Lower leg skin (tissue), 4 donors: Measurements from ENCODE around the gene C5orf63. TPM values are rescaled to one million over a fixed set of nuclear protein-coding genes. Genes with fewer than 3 reads are reported as not detected.

Experiments
- DNase-seq, 2 donors: peaks; one replicate each; pipeline ENCODE4 v3.0.0-alpha.2; 2019; ENCODE audit warnings: low spot score in 2 of 2
- H3K4me3 ChIP-seq: fragments of 200-600 bp; sonication (generic); 2 replicates; pipeline ENCODE4 v1.5.1; 2017; ENCODE audit warnings: mild to moderate bottlenecking, low read depth; ENCODE audit not compliant: poor library complexity, severe bottlenecking
- POLR2A ChIP-seq, 2 donors: fragments of 450-650 bp; IDR thresholded peaks; one replicate each; pipeline ENCODE4 v1.6.1; 2016 to 2017; ENCODE audit warnings: antibody characterized with exemption in 2 of 2, mild to moderate bottlenecking in 1 of 2, moderate library complexity in 1 of 2
- WGBS, 2 donors: methylation state at CpG; one replicate each; pipeline ENCODE4 v1.1.5; 2018; 5-methylcytosine and 5-hydroxymethylcytosine counted together
- intact Hi-C: fragments of 100-400 bp; cut with DNase I; formaldehyde crosslinking; loops from one replicate; pipeline ENCODE4 v1.15.0; 2023; ENCODE audit warnings: low total_unique reads
- total RNA-seq, 4 donors: library from RNA; depleted of rRNA; stranded (reverse); fragments of >200 nt; gene quantifications; one replicate each; pipeline ENCODE4 v1.1.0, GENCODE V29; 2016
- TF ChIP-seq, protein P1 (sequence below), 3 donors: fragments of 450-650 bp; IDR thresholded peaks; one replicate each; pipeline ENCODE4 v1.5.1; 2016; ENCODE audit warnings: antibody characterized with exemption in 3 of 3, mild to moderate bottlenecking in 3 of 3, moderate library complexity in 2 of 3

Gene C5orf63
- total RNA-seq, 4 donors from 2014 or later: 0.91 to 3.3 (median 1.7) TPM

DNA sequence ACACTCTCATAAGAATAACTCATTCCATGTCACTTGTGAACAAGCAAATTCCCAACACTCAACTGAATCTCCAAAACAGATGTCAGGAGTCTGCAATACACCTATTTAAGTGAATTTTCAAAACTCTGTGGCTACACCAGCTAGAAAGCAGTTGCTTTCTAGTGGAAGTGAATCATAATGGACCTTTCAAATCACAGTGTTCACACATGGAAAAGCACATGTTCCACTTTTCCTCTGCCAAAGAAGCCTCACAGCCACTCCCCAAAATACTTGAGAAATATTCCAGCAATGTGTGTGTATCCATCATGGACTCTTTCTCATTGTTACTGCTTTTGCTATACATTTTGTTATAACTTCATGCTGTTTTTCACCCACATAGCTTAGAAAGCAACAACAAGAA, 60.4 kb downstream of the C5orf63 start:
- intact Hi-C loops: no loop called here
- TF ChIP-seq, protein P1, sequence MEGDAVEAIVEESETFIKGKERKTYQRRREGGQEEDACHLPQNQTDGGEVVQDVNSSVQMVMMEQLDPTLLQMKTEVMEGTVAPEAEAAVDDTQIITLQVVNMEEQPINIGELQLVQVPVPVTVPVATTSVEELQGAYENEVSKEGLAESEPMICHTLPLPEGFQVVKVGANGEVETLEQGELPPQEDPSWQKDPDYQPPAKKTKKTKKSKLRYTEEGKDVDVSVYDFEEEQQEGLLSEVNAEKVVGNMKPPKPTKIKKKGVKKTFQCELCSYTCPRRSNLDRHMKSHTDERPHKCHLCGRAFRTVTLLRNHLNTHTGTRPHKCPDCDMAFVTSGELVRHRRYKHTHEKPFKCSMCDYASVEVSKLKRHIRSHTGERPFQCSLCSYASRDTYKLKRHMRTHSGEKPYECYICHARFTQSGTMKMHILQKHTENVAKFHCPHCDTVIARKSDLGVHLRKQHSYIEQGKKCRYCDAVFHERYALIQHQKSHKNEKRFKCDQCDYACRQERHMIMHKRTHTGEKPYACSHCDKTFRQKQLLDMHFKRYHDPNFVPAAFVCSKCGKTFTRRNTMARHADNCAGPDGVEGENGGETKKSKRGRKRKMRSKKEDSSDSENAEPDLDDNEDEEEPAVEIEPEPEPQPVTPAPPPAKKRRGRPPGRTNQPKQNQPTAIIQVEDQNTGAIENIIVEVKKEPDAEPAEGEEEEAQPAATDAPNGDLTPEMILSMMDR (IDR thresholded peaks at IDR 0.05): no peak
- TF ChIP-seq POLR2A (IDR thresholded peaks at IDR 0.05): no peak
- H3K4me3 ChIP-seq: no peak overlapping the region
- DNase-seq: no peak

DNA sequence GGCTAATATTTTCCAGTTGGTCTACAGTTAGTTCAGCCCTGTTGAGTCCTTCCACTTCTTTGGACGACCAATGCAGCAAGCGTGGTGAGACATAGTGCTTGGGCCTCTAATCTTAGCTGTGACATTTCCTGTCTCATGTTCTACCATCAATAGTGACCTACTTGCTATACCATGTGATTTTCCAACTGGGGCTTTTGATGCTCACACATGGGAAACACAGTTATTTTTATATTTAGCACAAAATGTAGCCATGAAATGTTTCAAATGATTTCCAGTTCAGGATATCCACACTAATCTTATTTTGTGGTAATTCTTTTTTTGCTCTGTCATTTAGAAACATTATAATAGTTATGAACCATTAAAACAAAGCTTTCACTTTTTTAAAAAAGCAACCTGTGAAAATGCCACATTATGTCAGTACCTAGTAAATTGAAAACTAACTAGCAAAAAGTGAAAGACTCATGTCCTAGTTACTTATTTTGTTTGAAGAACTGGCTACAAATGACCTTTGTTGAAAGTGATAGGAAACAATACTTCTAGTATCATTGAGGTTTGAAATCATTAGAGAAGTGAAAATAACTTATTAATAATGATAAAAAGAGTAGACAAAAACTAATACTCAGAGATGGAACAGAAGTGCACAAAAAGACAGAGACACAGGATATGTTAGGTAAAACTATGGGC, 61.2 kb downstream of the C5orf63 start:
- 79 to 91% methylated on average over 2 of the region's 2 CpGs for whole genome bisulfite sequencing, 2 donors
- no peak overlapping the region for H3K4me3 ChIP-seq
- intact Hi-C loops: no loop called here
- TF ChIP-seq POLR2A (IDR thresholded peaks at IDR 0.05): no peak
- TF ChIP-seq, protein P1 (IDR thresholded peaks at IDR 0.05): no peak
- no peak for DNase-seq

DNA sequence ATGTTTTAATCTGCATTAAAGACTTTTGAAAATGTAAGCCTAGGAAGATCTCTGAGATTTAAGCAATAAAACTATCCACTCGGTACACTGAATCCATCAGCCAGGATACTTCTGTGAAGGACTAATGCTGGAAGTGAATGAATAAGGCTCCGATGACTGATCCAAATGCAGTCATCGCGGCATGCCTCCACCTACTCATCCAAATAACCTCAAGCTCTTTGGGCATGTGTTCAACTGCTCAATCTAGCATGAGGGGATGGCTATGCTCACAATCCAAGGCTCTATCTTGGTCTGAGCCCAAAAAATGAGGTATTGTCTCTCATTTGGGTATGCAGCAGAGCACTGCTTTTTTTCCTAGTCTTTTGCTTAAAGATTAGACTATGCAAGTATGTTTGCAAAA, 62.1 kb downstream of the C5orf63 start:
- DNase-seq: no peak
- intact Hi-C loops: no loop called here
- H3K4me3 ChIP-seq: no peak overlapping the region
- TF ChIP-seq, protein P1 (IDR thresholded peaks at IDR 0.05): no peak
- no peak for TF ChIP-seq POLR2A (IDR thresholded peaks at IDR 0.05)
- 24 to 43% methylated on average over 4 of the region's 4 CpGs for WGBS, 2 donors

DNA sequence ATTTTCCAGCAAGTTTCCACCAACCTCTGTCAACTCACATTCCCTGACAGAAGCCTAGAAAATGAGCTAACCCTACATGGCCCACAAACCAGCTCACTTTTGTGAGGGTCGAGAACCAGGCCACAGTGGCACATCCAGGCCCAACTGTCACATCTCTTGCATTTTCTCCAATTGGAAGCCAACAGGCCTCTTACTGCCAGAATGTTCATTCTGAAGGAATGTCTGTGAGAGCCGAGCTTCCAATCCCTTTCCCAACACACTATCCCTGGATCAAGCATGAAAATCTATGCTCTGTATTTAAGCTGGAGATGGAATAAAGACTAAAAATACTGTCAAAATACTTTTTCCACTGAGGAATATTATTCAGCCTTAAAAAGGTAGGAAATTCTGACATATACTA, 62.9 kb downstream of the C5orf63 start:
- H3K4me3 ChIP-seq: no peak overlapping the region
- intact Hi-C loops: no loop called here
- DNase-seq: no peak
- TF ChIP-seq, protein P1 (IDR thresholded peaks at IDR 0.05): no peak
- no peak for TF ChIP-seq POLR2A (IDR thresholded peaks at IDR 0.05)
- 58 to 72% methylated on average over 2 of the region's 2 CpGs for WGBS, 2 donors

DNA sequence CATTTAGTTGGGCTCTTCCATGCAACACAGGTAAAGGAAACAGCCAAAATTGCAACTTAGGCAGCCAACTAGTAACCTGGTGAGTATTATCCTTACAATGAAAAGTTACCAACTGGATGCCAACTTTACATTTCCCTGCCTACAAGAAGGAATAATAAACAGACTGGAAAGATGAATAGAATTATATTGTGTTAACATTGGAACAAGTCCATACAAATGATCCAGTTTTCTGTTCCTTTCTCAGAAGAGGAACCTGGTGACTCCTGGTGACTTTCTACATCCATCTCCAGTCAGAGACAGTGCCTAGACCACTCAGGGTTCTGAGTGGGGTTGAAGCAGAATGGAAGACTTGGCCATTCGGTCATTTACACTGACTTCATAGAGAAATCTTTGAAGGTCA, 63.5 kb downstream of the C5orf63 start:
- no peak for DNase-seq
- intact Hi-C loops: no loop called here
- no peak for TF ChIP-seq POLR2A (IDR thresholded peaks at IDR 0.05)
- TF ChIP-seq, protein P1 (IDR thresholded peaks at IDR 0.05): no peak
- 82 to 95% methylated on average over 1 of the region's 1 CpG for WGBS, 2 donors
- no peak overlapping the region for H3K4me3 ChIP-seq
